ENCODE data around the gene CAMKMT.
"Not testable (repeated sequence)": the region's sequence is repeated elsewhere in the genome, so short reads cannot be mapped to it uniquely, and the experiment has no call there.

The CAMKMT gene

GRCh38 chr2:44582363-44583008 lies 220.7 kb downstream of the CAMKMT start:
- no peak overlapping the region for H3K27ac ChIP-seq

GRCh38 chr2:44595615-44596014 lies 233.9 kb downstream of the CAMKMT start:
- not testable (repeated sequence) for H3K27ac ChIP-seq

More at GRCh38 chr2:44582363-44583008, 220.7 kb downstream of the CAMKMT start:
- no peak for TF ChIP-seq ZFX (IDR thresholded peaks at IDR 0.05)
- no peak for TF ChIP-seq CTCF (conservative IDR thresholded peaks at IDR 0.05)

GRCh38 chr2:44596537-44597320 lies 235.0 kb downstream of the CAMKMT start:
- TF ChIP-seq ZFX (IDR thresholded peaks at IDR 0.05): no peak
- TF ChIP-seq CTCF (conservative IDR thresholded peaks at IDR 0.05): no peak
- H3K27ac ChIP-seq: no peak overlapping the region

GRCh38 chr2:44598330-44599119 lies 236.8 kb downstream of the CAMKMT start:
- H3K27ac ChIP-seq: no peak overlapping the region
- no peak for TF ChIP-seq CTCF (conservative IDR thresholded peaks at IDR 0.05)
- no peak for TF ChIP-seq ZFX (IDR thresholded peaks at IDR 0.05)

GRCh38 chr2:44599130-44599529 lies 237.4 kb downstream of the CAMKMT start:
- H3K27ac ChIP-seq: no peak overlapping the region
- TF ChIP-seq CTCF (conservative IDR thresholded peaks at IDR 0.05) (no peak), ZFX (IDR thresholded peaks at IDR 0.05) (no peak)

- TF ChIP-seq CTCF (conservative IDR thresholded peaks at IDR 0.05) (no peak), ZFX (IDR thresholded peaks at IDR 0.05) (no peak)
- no peak overlapping the region for H3K27ac ChIP-seq
Observed at GRCh38 chr2:44602446-44602845, 240.7 kb downstream of the CAMKMT start.

GRCh38 chr2:44605511-44605910 lies 243.8 kb downstream of the CAMKMT start:
- no peak overlapping the region for H3K27ac ChIP-seq
- TF ChIP-seq CTCF (conservative IDR thresholded peaks at IDR 0.05): no peak
- TF ChIP-seq ZFX (IDR thresholded peaks at IDR 0.05): no peak
